GM18520 (cell line): Measurements from ENCODE around the gene TAX1BP3.
"Not testable (repeated sequence)": the region's sequence is repeated elsewhere in the genome, so short reads cannot be mapped to it uniquely, and the experiment has no call there.

Experiments used
- ATAC-seq: cut with Tn5 transposase; IDR thresholded peaks from one replicate; pipeline ENCODE4 v1.9.1; 2021; ENCODE audit not compliant: unreplicated experiment

TAX1BP3 gene, protein sequence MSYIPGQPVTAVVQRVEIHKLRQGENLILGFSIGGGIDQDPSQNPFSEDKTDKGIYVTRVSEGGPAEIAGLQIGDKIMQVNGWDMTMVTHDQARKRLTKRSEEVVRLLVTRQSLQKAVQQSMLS

GRCh38 chr17:3668279-3669084 is at the start of gene TAX1BP3, which contains the start of gene EMC6:
TSS of gene TAX1BP3 (minus strand) at chr17:3668578. CDS start at chr17:3668526, 52 bp downstream.
TSS of gene EMC6 (plus strand) at chr17:3668812. CDS start at chr17:3669147, 335 bp downstream.
- ATAC-seq, result peak; percentile 91

GRCh38 chr17:3715296-3715695 is 46.9 kb upstream of the TAX1BP3 start:
- ATAC-seq, result no peak

GRCh38 chr17:3712811-3713463 is 44.6 kb upstream of the TAX1BP3 start:
- ATAC-seq, result no peak

DNA sequence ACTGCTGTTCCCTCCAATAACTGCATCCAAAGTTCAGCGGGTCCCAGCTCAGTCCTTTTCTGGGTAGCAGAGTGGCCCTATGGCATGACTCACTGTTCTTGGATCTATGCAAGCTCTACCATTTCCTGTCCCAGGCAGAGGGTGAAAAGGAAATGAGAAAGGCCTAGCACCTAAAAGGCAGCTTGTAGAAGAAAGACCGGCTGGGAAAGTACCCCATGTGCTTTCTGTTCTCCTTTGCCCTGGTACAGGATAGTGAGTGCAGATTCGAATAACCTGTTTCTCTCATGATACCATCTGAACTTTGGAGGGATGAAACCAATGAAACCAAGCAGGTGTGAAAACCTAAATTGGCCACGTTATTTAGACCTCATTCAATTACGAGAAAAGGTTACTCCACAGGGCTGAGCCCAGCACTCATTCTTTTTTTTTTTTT is 42.6 kb upstream of the TAX1BP3 start:
- ATAC-seq, result peak; percentile 95

DNA sequence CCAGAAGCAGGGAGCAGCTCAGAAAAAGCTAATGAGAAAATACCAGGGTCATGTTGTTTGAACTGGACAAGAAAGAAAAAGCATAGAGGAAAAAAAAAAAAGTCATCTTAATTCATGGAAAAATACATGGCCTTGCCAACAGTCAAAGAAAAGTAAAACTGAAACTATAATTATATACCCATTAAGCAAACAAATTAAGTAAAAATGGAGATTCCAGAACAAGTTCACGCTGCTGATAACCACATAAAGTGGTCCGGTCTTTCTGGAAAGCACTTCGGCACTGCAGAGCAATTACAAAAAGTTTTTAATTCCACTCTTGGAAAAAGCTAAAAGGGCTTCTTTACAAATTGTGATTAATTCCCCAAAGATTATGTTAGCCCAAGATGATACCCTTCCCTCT is 40.0 kb upstream of the TAX1BP3 start:
- ATAC-seq, result no peak

GRCh38 chr17:3705718-3705984 is 37.3 kb upstream of the TAX1BP3 start:
- not testable (repeated sequence) for ATAC-seq

- no peak for ATAC-seq
Observed at GRCh38 chr17:3704931-3705717, 36.7 kb upstream of the TAX1BP3 start.

- ATAC-seq, result not testable (repeated sequence)
Observed at GRCh38 chr17:3702041-3702539, 33.7 kb upstream of the TAX1BP3 start.

- no peak for ATAC-seq
Observed at GRCh38 chr17:3699951-3700350, 31.6 kb upstream of the TAX1BP3 start.

GRCh38 chr17:3698139-3698538 is 29.8 kb upstream of the TAX1BP3 start:
- ATAC-seq, result no peak

DNA sequence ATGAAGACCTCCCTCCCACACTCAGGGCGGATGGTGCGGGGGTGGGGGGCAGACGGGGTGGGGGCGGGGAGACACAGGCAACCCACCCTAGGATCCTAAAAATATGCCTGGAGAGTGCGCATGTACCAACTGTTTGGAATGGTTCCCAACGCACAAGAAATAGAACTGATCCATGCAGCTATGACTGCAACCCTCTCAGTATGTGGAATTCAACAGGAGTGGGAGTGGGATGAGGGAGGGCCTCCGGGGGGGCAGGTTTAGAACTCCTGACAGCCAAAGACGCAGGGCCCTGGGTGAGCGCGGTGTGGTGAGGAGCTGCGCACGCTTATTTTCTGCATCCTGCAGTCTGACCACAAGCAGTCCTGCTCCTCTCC is 28.7 kb upstream of the TAX1BP3 start:
- no peak for ATAC-seq

GRCh38 chr17:3695723-3696411 is 27.5 kb upstream of the TAX1BP3 start, which contains the start of gene P2RX5:
TSS of gene P2RX5 (minus strand) at chr17:3696155. CDS start at chr17:3696005, 150 bp downstream.
- ATAC-seq, result no peak

DNA sequence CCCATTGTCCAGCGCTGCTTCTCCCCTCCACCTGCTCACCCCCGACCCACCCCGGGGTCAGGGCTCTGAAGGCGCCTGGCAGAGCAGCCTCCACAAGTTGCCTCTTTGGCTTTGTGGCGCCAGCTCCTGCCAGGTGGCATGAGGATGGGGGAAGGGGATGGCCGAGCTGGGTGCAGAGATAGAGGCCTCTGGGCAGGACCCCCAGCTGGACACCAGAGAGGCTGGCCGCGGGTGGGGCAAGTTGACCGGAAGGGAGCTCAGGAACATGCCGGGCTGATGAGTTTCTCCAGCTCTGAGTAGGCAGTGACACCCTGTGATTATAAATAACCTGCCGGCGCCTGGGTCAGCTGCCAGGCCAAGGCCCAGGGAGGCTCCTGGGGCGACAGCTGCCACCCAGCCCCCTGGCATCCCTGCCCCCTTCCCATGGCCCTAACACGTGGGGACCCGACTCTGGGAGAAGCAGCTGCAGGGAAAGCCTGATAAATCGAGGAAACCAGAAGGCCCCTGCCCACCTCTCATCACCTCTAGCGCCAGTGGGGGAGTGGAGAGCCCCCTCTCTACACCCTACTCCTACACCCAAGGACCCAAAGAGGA is 26.8 kb upstream of the TAX1BP3 start:
- no peak for ATAC-seq

- ATAC-seq, result peak; percentile 68
Observed at GRCh38 chr17:3693829-3694231, 25.5 kb upstream of the TAX1BP3 start.

- no peak for ATAC-seq
Observed at GRCh38 chr17:3693141-3693540, 24.8 kb upstream of the TAX1BP3 start.

DNA sequence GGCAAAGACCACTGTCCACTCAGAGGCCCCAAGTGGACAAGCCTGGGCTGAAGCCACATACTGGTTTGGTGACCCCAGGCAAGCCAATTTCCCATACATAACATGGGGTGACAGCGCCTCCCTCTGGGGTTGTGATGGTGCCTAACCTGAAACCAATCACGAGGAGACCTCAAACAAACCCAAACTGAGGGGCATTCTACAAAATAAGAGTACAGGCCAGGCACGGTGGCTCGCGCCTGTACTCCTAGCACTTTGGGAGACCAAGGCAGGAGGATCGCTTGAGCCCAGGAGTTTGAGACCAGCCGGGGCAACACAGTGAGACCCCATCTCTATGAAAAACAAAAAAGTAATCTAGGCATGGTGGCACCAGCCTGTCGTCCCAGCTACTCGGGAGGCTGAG is 24.0 kb upstream of the TAX1BP3 start:
- no peak for ATAC-seq

DNA sequence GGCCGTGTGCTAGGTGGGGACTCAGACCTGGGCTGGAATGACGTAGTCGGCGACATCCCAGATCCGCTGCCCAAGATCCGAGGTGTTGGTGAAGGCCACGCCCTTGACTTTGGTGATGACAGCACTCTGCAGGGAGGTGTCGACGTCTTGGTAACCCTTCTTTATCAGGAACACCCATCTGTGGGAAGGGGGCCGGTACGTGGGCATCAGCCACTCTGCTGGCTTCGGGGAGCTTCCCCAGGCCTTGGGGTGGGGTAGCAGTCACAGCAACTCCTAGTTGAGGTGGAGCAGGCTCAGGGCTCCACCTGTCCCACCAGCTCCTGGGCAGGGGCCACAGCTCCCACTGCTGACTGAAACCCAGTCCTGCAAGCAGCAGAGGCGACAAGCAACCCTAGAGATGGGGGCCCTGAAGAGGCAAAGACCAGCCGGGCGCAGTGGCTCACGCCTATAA is 23.3 kb upstream of the TAX1BP3 start:
- ATAC-seq, result no peak

GRCh38 chr17:3690094-3690715 is 21.8 kb upstream of the TAX1BP3 start:
- ATAC-seq, result no peak

DNA sequence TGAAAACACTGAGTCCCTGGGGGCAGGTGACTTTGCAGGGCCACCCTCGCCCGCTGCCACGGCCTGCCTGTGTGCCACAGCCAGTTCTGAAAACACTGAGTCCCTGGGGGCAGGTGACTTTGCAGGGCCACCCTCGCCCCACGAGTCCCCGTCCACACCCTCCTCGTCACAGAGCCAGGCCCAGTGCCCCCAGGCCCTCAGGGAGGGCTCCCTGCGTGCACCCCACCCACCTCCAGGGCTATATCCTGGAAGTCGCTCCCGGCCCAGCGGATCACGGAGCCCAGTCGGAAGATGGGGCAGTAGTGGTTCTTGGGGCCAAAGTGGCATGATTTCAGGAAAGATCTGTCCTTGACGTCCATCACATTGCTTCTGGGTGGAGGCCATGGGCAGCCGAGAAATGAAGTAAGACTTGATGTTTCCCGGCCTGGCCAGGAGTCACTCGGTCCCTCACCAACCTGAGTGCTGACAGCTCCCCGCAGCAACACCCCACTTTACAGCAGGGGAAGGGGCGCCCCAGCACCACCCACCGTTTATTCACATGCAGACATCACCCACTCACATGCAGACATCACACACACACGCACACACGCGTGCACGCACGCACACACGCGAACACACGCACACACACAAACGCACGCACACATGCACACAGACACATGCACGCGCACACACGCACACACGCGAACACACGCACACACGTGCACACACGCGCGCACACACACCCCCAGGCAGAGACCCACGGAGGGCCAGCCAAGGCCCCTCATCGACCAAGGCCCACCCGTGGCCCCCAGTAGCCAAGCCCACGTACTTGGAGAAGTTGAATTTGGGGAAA is 21.1 kb upstream of the TAX1BP3 start:
- no peak for ATAC-seq
